GM19372 (cell line): ENCODE results near the gene SPNS2.

Source experiments
- ATAC-seq: cut with Tn5 transposase; IDR thresholded peaks from one replicate; pipeline ENCODE4 v1.9.1; 2021; ENCODE audit warnings: mild to moderate bottlenecking, low read depth, moderate library complexity; ENCODE audit not compliant: unreplicated experiment

SPNS2 gene

DNA sequence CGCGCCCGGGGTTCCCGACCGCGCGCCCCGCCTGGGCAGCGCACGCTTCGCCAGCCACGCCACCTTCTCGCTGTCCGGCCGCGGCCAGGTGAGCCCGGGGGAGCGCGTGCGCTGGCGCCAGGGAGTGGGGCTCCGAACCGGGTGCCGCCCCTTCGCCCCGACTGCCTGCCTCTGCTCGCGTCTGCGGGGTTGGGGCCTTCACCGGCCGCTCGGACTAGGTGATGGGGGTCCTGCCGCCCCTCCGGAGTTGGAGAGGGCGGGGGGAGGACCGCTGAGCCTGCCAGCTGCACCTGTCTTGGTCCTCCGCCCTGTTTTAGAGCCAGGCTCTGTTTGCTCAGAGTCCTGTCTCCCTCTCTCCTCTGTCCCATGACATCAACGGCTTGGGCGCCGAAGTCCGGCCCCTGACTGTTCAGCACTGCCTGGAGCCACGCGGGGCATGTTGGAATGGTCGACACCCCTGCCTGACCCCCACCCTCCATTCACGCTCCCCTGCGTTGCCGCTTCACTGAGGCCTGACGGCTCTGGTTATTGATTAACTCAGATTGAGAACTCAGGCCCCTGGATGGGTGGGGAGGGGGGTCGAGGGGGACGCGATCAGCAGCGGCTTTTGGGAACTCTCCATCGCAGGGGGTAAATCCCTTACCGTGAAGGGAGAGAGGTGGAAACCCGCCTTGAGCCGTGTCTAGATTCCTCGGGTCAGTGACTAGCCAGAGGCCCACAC, 86.4 kb downstream of the SPNS2 start:
- no peak for ATAC-seq

DNA sequence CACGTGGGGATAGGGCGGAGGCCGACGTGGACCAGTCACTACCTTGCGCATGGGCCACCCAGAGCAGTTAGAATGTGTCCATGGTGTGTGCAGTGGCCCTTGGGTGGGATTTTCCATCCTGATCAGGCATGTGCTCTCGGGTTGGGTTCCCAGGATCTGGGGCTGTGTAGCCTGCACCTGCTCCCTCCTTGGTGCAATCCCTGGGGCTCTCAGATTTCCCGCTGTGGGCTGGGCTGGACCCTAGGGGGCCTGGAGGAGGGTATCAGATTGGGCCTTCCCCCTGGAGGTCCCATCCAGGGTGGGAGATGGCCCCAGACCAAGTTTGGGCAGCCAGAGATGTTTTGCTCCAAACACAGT, 86.9 kb downstream of the SPNS2 start:
- no peak for ATAC-seq

DNA sequence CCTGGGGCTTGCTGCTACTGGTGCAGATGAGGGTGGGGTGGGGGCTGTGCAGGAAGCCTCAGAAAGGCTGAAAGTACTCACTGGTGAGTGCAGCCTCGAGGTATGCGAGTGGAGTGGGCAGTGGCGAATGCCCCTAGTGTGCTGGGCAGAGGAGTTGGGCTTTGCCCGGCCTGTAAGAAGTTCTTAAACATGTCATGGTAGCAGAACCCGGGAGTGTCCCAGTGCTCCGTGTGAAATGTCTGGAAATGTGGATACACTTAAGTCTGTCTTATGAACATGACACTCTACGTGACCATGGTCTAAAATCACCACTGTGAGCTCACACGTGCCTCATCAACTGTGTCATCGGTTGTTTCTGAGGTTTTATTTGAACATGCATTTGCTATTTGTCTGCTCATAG, 87.4 kb downstream of the SPNS2 start:
- ATAC-seq = no peak

DNA sequence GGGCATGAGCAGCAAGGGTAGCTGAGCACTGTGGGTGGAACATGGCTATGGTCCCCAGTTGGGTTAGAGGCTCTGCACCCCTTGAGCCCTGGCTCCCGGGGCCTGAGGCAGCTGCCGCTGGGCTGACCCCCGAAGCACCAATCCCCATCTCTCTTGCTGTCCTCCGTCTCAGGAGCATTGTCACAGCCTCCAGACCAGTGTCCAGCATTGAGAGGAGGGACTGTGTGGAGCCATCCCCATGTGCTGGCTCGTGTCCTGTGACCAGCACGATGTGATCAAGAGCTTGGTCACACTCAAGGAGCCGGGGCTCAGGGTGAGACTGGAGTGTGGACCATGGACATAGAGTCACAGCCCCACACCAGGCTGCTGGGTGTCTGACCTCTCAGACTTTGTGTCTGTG, 88.5 kb downstream of the SPNS2 start:
- ATAC-seq = no peak

DNA sequence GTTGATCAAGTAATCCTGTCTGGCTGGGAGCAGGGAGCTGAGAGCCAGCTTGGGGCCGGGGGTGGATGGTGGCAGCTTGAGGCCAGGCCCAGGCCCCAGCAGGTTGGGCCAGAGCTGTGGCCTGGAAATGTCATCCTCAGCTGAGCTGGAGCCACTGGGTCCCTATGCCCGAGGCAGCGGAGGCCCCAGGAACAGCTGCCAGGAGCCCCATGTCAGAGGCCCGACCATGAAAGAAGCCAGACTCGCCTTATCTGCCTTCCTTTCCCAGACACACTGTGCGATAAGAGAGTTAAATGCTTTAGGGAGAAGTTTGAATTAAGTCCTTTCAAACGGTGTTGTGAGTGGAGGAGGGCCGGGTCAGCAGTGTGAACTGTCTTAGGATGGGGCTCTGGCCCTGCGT, 89.1 kb downstream of the SPNS2 start:
- ATAC-seq = no peak

DNA sequence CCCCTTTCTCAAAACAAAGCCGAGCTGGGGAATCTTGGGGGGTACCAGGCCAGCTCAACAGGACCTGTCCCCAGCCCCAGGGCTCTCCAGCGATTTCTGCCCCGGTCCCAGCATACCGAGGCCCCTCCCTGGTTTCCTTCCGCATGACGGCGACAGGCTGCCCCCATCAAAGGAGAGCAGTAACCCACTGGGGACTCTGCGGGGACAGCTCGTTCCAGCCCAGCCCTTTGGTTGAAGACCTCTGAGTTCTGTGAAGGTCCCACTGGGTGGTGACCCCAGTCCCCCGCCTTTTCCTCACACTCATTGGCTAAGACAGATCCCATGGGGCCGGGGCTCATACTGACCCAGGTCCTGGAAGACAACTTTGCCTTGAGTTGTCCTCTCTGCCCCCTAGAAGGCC, 89.7 kb downstream of the SPNS2 start:
- no peak for ATAC-seq
